H9 (cell line): ENCODE measurements around the gene LRRC8B. TPM values are rescaled to one million over a fixed set of nuclear protein-coding genes. Genes with fewer than 3 reads are reported as not detected.

Experiments used
- DNase-seq: peaks from one replicate; pipeline ENCODE4 v3.0.0-alpha.2; 2017
- H2AFZ ChIP-seq: one replicate; pipeline ENCODE4 v1.6.1; 2013; ENCODE audit warnings: mild to moderate bottlenecking, low read length, control low read depth, moderate library complexity
- H2AK5ac ChIP-seq: 2 replicates; pipeline ENCODE4 v1.6.1; 2013; ENCODE audit warnings: low read length, control low read depth, mixed read lengths; ENCODE audit not compliant: insufficient read length
- H2BK120ac ChIP-seq: one replicate; pipeline ENCODE4 v1.6.1; 2013; ENCODE audit warnings: low read depth, mild to moderate bottlenecking, low read length, control low read depth, inconsistent platforms; ENCODE audit not compliant: poor library complexity, severe bottlenecking
- H2BK12ac ChIP-seq: 2 replicates; pipeline ENCODE4 v1.6.1; 2013; ENCODE audit warnings: low read length, control low read depth, mixed read lengths, low read depth; ENCODE audit not compliant: insufficient read length
- H2BK15ac ChIP-seq: 2 replicates; pipeline ENCODE4 v1.6.1; 2013; ENCODE audit warnings: low read depth, low read length, control low read depth
- H2BK20ac ChIP-seq: one replicate; pipeline ENCODE4 v1.6.1; 2013; ENCODE audit warnings: low read depth, mild to moderate bottlenecking, low read length, control low read depth, inconsistent platforms; ENCODE audit not compliant: poor library complexity, severe bottlenecking
- H2BK5ac ChIP-seq: 2 replicates; pipeline ENCODE4 v1.6.1; 2013; ENCODE audit warnings: low read length, control low read depth, mixed read lengths; ENCODE audit not compliant: insufficient read length
- H3K14ac ChIP-seq: 2 replicates; pipeline ENCODE4 v1.6.1; 2013; ENCODE audit warnings: low read length, control low read depth; ENCODE audit not compliant: insufficient read depth
- H3K18ac ChIP-seq: 2 replicates; pipeline ENCODE4 v1.6.1; 2013; ENCODE audit warnings: low read depth, mild to moderate bottlenecking, mixed read lengths, low read length, control low read depth; ENCODE audit not compliant: insufficient read length
- H3K23ac ChIP-seq: 2 replicates; pipeline ENCODE4 v1.6.1; 2013; ENCODE audit warnings: low read length, control low read depth, mixed read lengths, low read depth; ENCODE audit not compliant: insufficient read length
- H3K23me2 ChIP-seq: 2 replicates; pipeline ENCODE4 v1.6.1; 2013; ENCODE audit warnings: low read depth, mild to moderate bottlenecking, mixed read lengths, low read length, control low read depth; ENCODE audit not compliant: insufficient read length, poor library complexity, severe bottlenecking
- H3K27ac ChIP-seq: 2 replicates; pipeline ENCODE4 v1.5.1; 2013; ENCODE audit warnings: low read length, control low read depth, mixed read lengths, low read depth; ENCODE audit not compliant: insufficient read length
- H3K27me3 ChIP-seq: 2 replicates; pipeline ENCODE4 v1.6.1; 2013; ENCODE audit warnings: low read length, control low read depth, inconsistent platforms; ENCODE audit not compliant: insufficient read depth
- H3K4ac ChIP-seq: 2 replicates; pipeline ENCODE4 v1.6.1; 2013; ENCODE audit warnings: low read depth, mild to moderate bottlenecking, control low read depth, inconsistent platforms, low read length, moderate library complexity
- H3K4me1 ChIP-seq: 2 replicates; pipeline ENCODE4 v1.6.1; 2013; ENCODE audit warnings: low read length, control low read depth, inconsistent platforms; ENCODE audit not compliant: insufficient read depth
- H3K4me2 ChIP-seq: 2 replicates; pipeline ENCODE4 v1.6.1; 2013; ENCODE audit warnings: low read length, control low read depth, mixed read lengths; ENCODE audit not compliant: insufficient read length, insufficient read depth
- H3K56ac ChIP-seq: 2 replicates; pipeline ENCODE4 v1.6.1; 2013; ENCODE audit warnings: low read depth, mild to moderate bottlenecking, mixed read lengths, low read length, control low read depth; ENCODE audit not compliant: insufficient read length
- H3K79me1 ChIP-seq: 2 replicates; pipeline ENCODE4 v1.6.1; 2013; ENCODE audit warnings: low read depth, mild to moderate bottlenecking, moderate library complexity, low read length, control low read depth, inconsistent platforms; ENCODE audit not compliant: insufficient read depth, poor library complexity, severe bottlenecking
- H3K79me2 ChIP-seq: 2 replicates; pipeline ENCODE4 v1.6.1; 2013; ENCODE audit warnings: low read length, control low read depth, inconsistent platforms; ENCODE audit not compliant: insufficient read depth
- H3K9ac ChIP-seq: 2 replicates; pipeline ENCODE4 v1.6.1; 2013; ENCODE audit warnings: low read length, control low read depth, mixed read lengths; ENCODE audit not compliant: insufficient read length; ENCODE audit errors: extremely low read depth
- H3K9me3 ChIP-seq: one replicate; pipeline ENCODE4 v1.6.1; 2013; ENCODE audit warnings: low read depth, low read length, inconsistent platforms; ENCODE audit not compliant: control insufficient read depth
- H3T11ph ChIP-seq: one replicate; pipeline ENCODE4 v1.6.1; 2013; ENCODE audit warnings: mild to moderate bottlenecking, low read length, control low read depth, inconsistent platforms
- H4K20me1 ChIP-seq: one replicate; pipeline ENCODE4 v1.6.1; 2013; ENCODE audit not compliant: control insufficient read depth, insufficient read length, insufficient read depth
- H4K5ac ChIP-seq: 2 replicates; pipeline ENCODE4 v1.6.1; 2013; ENCODE audit warnings: low read depth, mild to moderate bottlenecking, mixed read lengths, low read length, control low read depth; ENCODE audit not compliant: insufficient read length
- H4K8ac ChIP-seq: replicated peaks from 2 replicates; pipeline ENCODE4 v1.6.1; 2013; ENCODE audit warnings: low read length, control low read depth, mixed read lengths, low read depth; ENCODE audit not compliant: insufficient read length
- H4K91ac ChIP-seq: 2 replicates; pipeline ENCODE4 v1.6.1; 2013; ENCODE audit warnings: low read depth, mild to moderate bottlenecking, moderate library complexity, mixed read lengths, low read length, control low read depth; ENCODE audit not compliant: insufficient read length
- H3K27ac Mint-ChIP-seq, 3 experiments: 2 replicates in 2 of 3; 3 replicates in 1 of 3; pipeline ENCODE4 v1.8.0; 2020 to 2021; ENCODE audit warnings: mixed read lengths in 3 of 3, mild to moderate bottlenecking in 1 of 3, moderate library complexity in 1 of 3
- H3K27me3 Mint-ChIP-seq: 2 replicates; pipeline ENCODE4 v1.8.0; 2021; ENCODE audit warnings: low read depth, mild to moderate bottlenecking, moderate library complexity, mixed read lengths
- H3K36me3 Mint-ChIP-seq, 3 experiments: 2 replicates in 2 of 3; 3 replicates in 1 of 3; pipeline ENCODE4 v1.8.0; 2020 to 2021; ENCODE audit warnings: low read depth in 3 of 3, mixed read lengths in 3 of 3; ENCODE audit not compliant: insufficient read depth in 1 of 3
- H3K4me1 Mint-ChIP-seq, 2 experiments: 2 replicates each; pipeline ENCODE4 v1.8.0; 2020; ENCODE audit warnings: mixed read lengths in 2 of 2
- H3K4me3 Mint-ChIP-seq, 2 experiments: 2 replicates in 1 of 2; 3 replicates in 1 of 2; pipeline ENCODE4 v1.8.0; 2020 to 2021; ENCODE audit warnings: mild to moderate bottlenecking in 2 of 2, mixed read lengths in 2 of 2, moderate library complexity in 1 of 2
- H3K9me3 Mint-ChIP-seq, 2 experiments: 2 replicates in 1 of 2; 3 replicates in 1 of 2; pipeline ENCODE4 v1.8.0; 2020; ENCODE audit warnings: mild to moderate bottlenecking in 2 of 2, mixed read lengths in 2 of 2, moderate library complexity in 1 of 2
- CTCF ChIP-seq: fragments of 200-600 bp; sonication (generic); conservative IDR thresholded peaks from 3 replicates; pipeline ENCODE4 v1.8.0; 2021; ENCODE audit warnings: antibody characterized with exemption, mild to moderate bottlenecking
- WGBS: extraction: QIAGEN DNeasy Blood & Tissue Kit; methylation state at CpG from one replicate; pipeline ENCODE4 v1.1.7; 2013; ENCODE audit warnings: missing lambda C conversion rate, low lambda C conversion rate, mixed read lengths; ENCODE audit not compliant: insufficient read length; ENCODE audit errors: extremely low coverage; 5-methylcytosine and 5-hydroxymethylcytosine counted together
- total RNA-seq: library from RNA; stranded (reverse); gene quantifications from 2 replicates; pipeline ENCODE4 v1.2.1, GENCODE V29; 2021

The LRRC8B gene
- total RNA-seq, 1 experiment from 2014 or later, result 33.2 TPM

GRCh38 chr1:89489047-89489729 lies 35.4 kb upstream of the LRRC8B start:
- H4K20me1 ChIP-seq, result no peaks in the 10 kb centered on the region
- Mint-ChIP-seq H3K27me3 (peaks cover 4% of the 10 kb centered on the region; the same call in 1 of the 2 replicates), H3K4me1 (no peaks in the 10 kb centered on the region; a peak in 1 of 4 replicates), H3K27ac (no peak overlapping the region; a peak in 1 of 7 replicates), H3K36me3 (peaks cover 9 to 16% (median 15%) of the 10 kb centered on the region in 3 experiments; a peak in 6 of 7 replicates), H3K4me3 (no peak overlapping the region), H3K9me3 (peaks cover 19 to 24% of the 10 kb centered on the region in 2 experiments)
- H2AFZ ChIP-seq, result no peak overlapping the region
- DNase-seq, result no peak
- H4K91ac ChIP-seq, result no peak overlapping the region
- no peak overlapping the region for H3T11ph ChIP-seq
- no peak overlapping the region for H3K4ac ChIP-seq
- H2BK120ac ChIP-seq, result no peak overlapping the region
- H3K23ac ChIP-seq, result no peak overlapping the region
- no peak overlapping the region for H4K5ac ChIP-seq
- no peak for TF ChIP-seq CTCF
- no peaks in the 10 kb centered on the region for H3K27me3 ChIP-seq
- H2BK12ac ChIP-seq, result no peak overlapping the region
- no peaks in the 10 kb centered on the region for H3K79me1 ChIP-seq
- no peaks in the 10 kb centered on the region for H3K4me1 ChIP-seq
- no peak overlapping the region for H3K4me2 ChIP-seq
- no peak overlapping the region for H3K56ac ChIP-seq
- WGBS, result no CpG with 5 or more reads among the region's 2 CpGs
- no peak overlapping the region for H2AK5ac ChIP-seq
- no peak overlapping the region for H2BK5ac ChIP-seq
- H3K23me2 ChIP-seq, result no peaks in the 10 kb centered on the region
- H3K9ac ChIP-seq, result no peak overlapping the region
- no peak overlapping the region for H3K14ac ChIP-seq
- no peaks in the 10 kb centered on the region for H3K9me3 ChIP-seq
- H2BK15ac ChIP-seq, result no peak overlapping the region
- H4K8ac ChIP-seq, result no peak overlapping the region
- H2BK20ac ChIP-seq, result no peak overlapping the region
- H3K27ac ChIP-seq, result no peak overlapping the region
- H3K79me2 ChIP-seq, result no peaks in the 10 kb centered on the region
- H3K18ac ChIP-seq, result no peak overlapping the region
